GM19397 (cell line): Measurements from ENCODE around the gene ECHDC3.

Experiments
- ATAC-seq: cut with Tn5 transposase; IDR thresholded peaks from one replicate; pipeline ENCODE4 v1.9.1; 2021; ENCODE audit warnings: mild to moderate bottlenecking, moderate library complexity; ENCODE audit not compliant: unreplicated experiment

Gene ECHDC3

GRCh38 chr10:11776080-11776479 lies 33.9 kb downstream of the ECHDC3 start:
- ATAC-seq: no peak

- no peak for ATAC-seq
Observed at GRCh38 chr10:11781114-11781513, 38.9 kb downstream of the ECHDC3 start.

GRCh38 chr10:11782793-11783557 lies 40.8 kb downstream of the ECHDC3 start:
- ATAC-seq: no peak

- ATAC-seq: no peak
Observed at GRCh38 chr10:11783558-11783865, 41.3 kb downstream of the ECHDC3 start.

- no peak for ATAC-seq
Observed at GRCh38 chr10:11787374-11787773, 45.2 kb downstream of the ECHDC3 start.

- no peak for ATAC-seq
Observed at GRCh38 chr10:11787846-11788245, 45.7 kb downstream of the ECHDC3 start.

- no peak for ATAC-seq
Observed at GRCh38 chr10:11789306-11789705, 47.1 kb downstream of the ECHDC3 start.

GRCh38 chr10:11789956-11790355 lies 47.8 kb downstream of the ECHDC3 start:
- no peak for ATAC-seq

GRCh38 chr10:11793762-11794479 lies 51.7 kb downstream of the ECHDC3 start:
- ATAC-seq: no peak

- ATAC-seq: no peak
Observed at GRCh38 chr10:11794566-11794965, 52.4 kb downstream of the ECHDC3 start.

- no peak for ATAC-seq
Observed at GRCh38 chr10:11795101-11795920, 53.1 kb downstream of the ECHDC3 start.

GRCh38 chr10:11796474-11796873 lies 54.3 kb downstream of the ECHDC3 start:
- no peak for ATAC-seq

- ATAC-seq: no peak
Observed at GRCh38 chr10:11797281-11797680, 55.1 kb downstream of the ECHDC3 start.

GRCh38 chr10:11797847-11798633 lies 55.9 kb downstream of the ECHDC3 start:
- ATAC-seq: no peak

GRCh38 chr10:11798845-11799735 lies 56.9 kb downstream of the ECHDC3 start:
- no peak for ATAC-seq

- ATAC-seq: no peak
Observed at GRCh38 chr10:11799736-11800080, 57.5 kb downstream of the ECHDC3 start.

GRCh38 chr10:11804336-11804735 lies 62.2 kb downstream of the ECHDC3 start:
- no peak for ATAC-seq

GRCh38 chr10:11805792-11806191 lies 63.6 kb downstream of the ECHDC3 start:
- ATAC-seq: no peak

- no peak for ATAC-seq
Observed at GRCh38 chr10:11806706-11807105, 64.5 kb downstream of the ECHDC3 start.

GRCh38 chr10:11808808-11809207 lies 66.6 kb downstream of the ECHDC3 start:
- no peak for ATAC-seq
